H9 (cell line): ENCODE measurements around the gene INPP5A. TPM values are rescaled to one million over a fixed set of nuclear protein-coding genes. Genes with fewer than 3 reads are reported as not detected.

Experiments
- DNase-seq: peaks from one replicate; pipeline ENCODE4 v3.0.0-alpha.2; 2017
- H2AFZ ChIP-seq: one replicate; pipeline ENCODE4 v1.6.1; 2013; ENCODE audit warnings: mild to moderate bottlenecking, low read length, control low read depth, moderate library complexity
- H2AK5ac ChIP-seq: 2 replicates; pipeline ENCODE4 v1.6.1; 2013; ENCODE audit warnings: low read length, control low read depth, mixed read lengths; ENCODE audit not compliant: insufficient read length
- H2BK120ac ChIP-seq: one replicate; pipeline ENCODE4 v1.6.1; 2013; ENCODE audit warnings: low read depth, mild to moderate bottlenecking, low read length, control low read depth, inconsistent platforms; ENCODE audit not compliant: poor library complexity, severe bottlenecking
- H2BK12ac ChIP-seq: 2 replicates; pipeline ENCODE4 v1.6.1; 2013; ENCODE audit warnings: low read length, control low read depth, mixed read lengths, low read depth; ENCODE audit not compliant: insufficient read length
- H2BK15ac ChIP-seq: 2 replicates; pipeline ENCODE4 v1.6.1; 2013; ENCODE audit warnings: low read depth, low read length, control low read depth
- H2BK20ac ChIP-seq: one replicate; pipeline ENCODE4 v1.6.1; 2013; ENCODE audit warnings: low read depth, mild to moderate bottlenecking, low read length, control low read depth, inconsistent platforms; ENCODE audit not compliant: poor library complexity, severe bottlenecking
- H2BK5ac ChIP-seq: 2 replicates; pipeline ENCODE4 v1.6.1; 2013; ENCODE audit warnings: low read length, control low read depth, mixed read lengths; ENCODE audit not compliant: insufficient read length
- H3K14ac ChIP-seq: 2 replicates; pipeline ENCODE4 v1.6.1; 2013; ENCODE audit warnings: low read length, control low read depth; ENCODE audit not compliant: insufficient read depth
- H3K18ac ChIP-seq: 2 replicates; pipeline ENCODE4 v1.6.1; 2013; ENCODE audit warnings: low read depth, mild to moderate bottlenecking, mixed read lengths, low read length, control low read depth; ENCODE audit not compliant: insufficient read length
- H3K23ac ChIP-seq: 2 replicates; pipeline ENCODE4 v1.6.1; 2013; ENCODE audit warnings: low read length, control low read depth, mixed read lengths, low read depth; ENCODE audit not compliant: insufficient read length
- H3K23me2 ChIP-seq: 2 replicates; pipeline ENCODE4 v1.6.1; 2013; ENCODE audit warnings: low read depth, mild to moderate bottlenecking, mixed read lengths, low read length, control low read depth; ENCODE audit not compliant: insufficient read length, poor library complexity, severe bottlenecking
- H3K27ac ChIP-seq: 2 replicates; pipeline ENCODE4 v1.5.1; 2013; ENCODE audit warnings: low read length, control low read depth, mixed read lengths, low read depth; ENCODE audit not compliant: insufficient read length
- H3K27me3 ChIP-seq: 2 replicates; pipeline ENCODE4 v1.6.1; 2013; ENCODE audit warnings: low read length, control low read depth, inconsistent platforms; ENCODE audit not compliant: insufficient read depth
- H3K4ac ChIP-seq: 2 replicates; pipeline ENCODE4 v1.6.1; 2013; ENCODE audit warnings: low read depth, mild to moderate bottlenecking, control low read depth, inconsistent platforms, low read length, moderate library complexity
- H3K4me1 ChIP-seq: 2 replicates; pipeline ENCODE4 v1.6.1; 2013; ENCODE audit warnings: low read length, control low read depth, inconsistent platforms; ENCODE audit not compliant: insufficient read depth
- H3K4me2 ChIP-seq: 2 replicates; pipeline ENCODE4 v1.6.1; 2013; ENCODE audit warnings: low read length, control low read depth, mixed read lengths; ENCODE audit not compliant: insufficient read length, insufficient read depth
- H3K56ac ChIP-seq: 2 replicates; pipeline ENCODE4 v1.6.1; 2013; ENCODE audit warnings: low read depth, mild to moderate bottlenecking, mixed read lengths, low read length, control low read depth; ENCODE audit not compliant: insufficient read length
- H3K79me1 ChIP-seq: 2 replicates; pipeline ENCODE4 v1.6.1; 2013; ENCODE audit warnings: low read depth, mild to moderate bottlenecking, moderate library complexity, low read length, control low read depth, inconsistent platforms; ENCODE audit not compliant: insufficient read depth, poor library complexity, severe bottlenecking
- H3K79me2 ChIP-seq: 2 replicates; pipeline ENCODE4 v1.6.1; 2013; ENCODE audit warnings: low read length, control low read depth, inconsistent platforms; ENCODE audit not compliant: insufficient read depth
- H3K9ac ChIP-seq: 2 replicates; pipeline ENCODE4 v1.6.1; 2013; ENCODE audit warnings: low read length, control low read depth, mixed read lengths; ENCODE audit not compliant: insufficient read length; ENCODE audit errors: extremely low read depth
- H3K9me3 ChIP-seq: one replicate; pipeline ENCODE4 v1.6.1; 2013; ENCODE audit warnings: low read depth, low read length, inconsistent platforms; ENCODE audit not compliant: control insufficient read depth
- H3T11ph ChIP-seq: one replicate; pipeline ENCODE4 v1.6.1; 2013; ENCODE audit warnings: mild to moderate bottlenecking, low read length, control low read depth, inconsistent platforms
- H4K20me1 ChIP-seq: one replicate; pipeline ENCODE4 v1.6.1; 2013; ENCODE audit not compliant: control insufficient read depth, insufficient read length, insufficient read depth
- H4K5ac ChIP-seq: 2 replicates; pipeline ENCODE4 v1.6.1; 2013; ENCODE audit warnings: low read depth, mild to moderate bottlenecking, mixed read lengths, low read length, control low read depth; ENCODE audit not compliant: insufficient read length
- H4K8ac ChIP-seq: replicated peaks from 2 replicates; pipeline ENCODE4 v1.6.1; 2013; ENCODE audit warnings: low read length, control low read depth, mixed read lengths, low read depth; ENCODE audit not compliant: insufficient read length
- H4K91ac ChIP-seq: 2 replicates; pipeline ENCODE4 v1.6.1; 2013; ENCODE audit warnings: low read depth, mild to moderate bottlenecking, moderate library complexity, mixed read lengths, low read length, control low read depth; ENCODE audit not compliant: insufficient read length
- H3K27ac Mint-ChIP-seq, 3 experiments: 2 replicates in 2 of 3; 3 replicates in 1 of 3; pipeline ENCODE4 v1.8.0; 2020 to 2021; ENCODE audit warnings: mixed read lengths in 3 of 3, mild to moderate bottlenecking in 1 of 3, moderate library complexity in 1 of 3
- H3K27me3 Mint-ChIP-seq: 2 replicates; pipeline ENCODE4 v1.8.0; 2021; ENCODE audit warnings: low read depth, mild to moderate bottlenecking, moderate library complexity, mixed read lengths
- H3K36me3 Mint-ChIP-seq, 3 experiments: 2 replicates in 2 of 3; 3 replicates in 1 of 3; pipeline ENCODE4 v1.8.0; 2020 to 2021; ENCODE audit warnings: low read depth in 3 of 3, mixed read lengths in 3 of 3; ENCODE audit not compliant: insufficient read depth in 1 of 3
- H3K4me1 Mint-ChIP-seq, 2 experiments: 2 replicates each; pipeline ENCODE4 v1.8.0; 2020; ENCODE audit warnings: mixed read lengths in 2 of 2
- H3K4me3 Mint-ChIP-seq, 2 experiments: 2 replicates in 1 of 2; 3 replicates in 1 of 2; pipeline ENCODE4 v1.8.0; 2020 to 2021; ENCODE audit warnings: mild to moderate bottlenecking in 2 of 2, mixed read lengths in 2 of 2, moderate library complexity in 1 of 2
- H3K9me3 Mint-ChIP-seq, 2 experiments: 2 replicates in 1 of 2; 3 replicates in 1 of 2; pipeline ENCODE4 v1.8.0; 2020; ENCODE audit warnings: mild to moderate bottlenecking in 2 of 2, mixed read lengths in 2 of 2, moderate library complexity in 1 of 2
- CTCF ChIP-seq: fragments of 200-600 bp; sonication (generic); conservative IDR thresholded peaks from 3 replicates; pipeline ENCODE4 v1.8.0; 2021; ENCODE audit warnings: antibody characterized with exemption, mild to moderate bottlenecking
- WGBS: extraction: QIAGEN DNeasy Blood & Tissue Kit; methylation state at CpG from one replicate; pipeline ENCODE4 v1.1.7; 2013; ENCODE audit warnings: missing lambda C conversion rate, low lambda C conversion rate, mixed read lengths; ENCODE audit not compliant: insufficient read length; ENCODE audit errors: extremely low coverage; 5-methylcytosine and 5-hydroxymethylcytosine counted together
- total RNA-seq: library from RNA; stranded (reverse); gene quantifications from 2 replicates; pipeline ENCODE4 v1.2.1, GENCODE V29; 2021

INPP5A gene
- total RNA-seq, 1 experiment from 2014 or later = 17.7 TPM

DNA sequence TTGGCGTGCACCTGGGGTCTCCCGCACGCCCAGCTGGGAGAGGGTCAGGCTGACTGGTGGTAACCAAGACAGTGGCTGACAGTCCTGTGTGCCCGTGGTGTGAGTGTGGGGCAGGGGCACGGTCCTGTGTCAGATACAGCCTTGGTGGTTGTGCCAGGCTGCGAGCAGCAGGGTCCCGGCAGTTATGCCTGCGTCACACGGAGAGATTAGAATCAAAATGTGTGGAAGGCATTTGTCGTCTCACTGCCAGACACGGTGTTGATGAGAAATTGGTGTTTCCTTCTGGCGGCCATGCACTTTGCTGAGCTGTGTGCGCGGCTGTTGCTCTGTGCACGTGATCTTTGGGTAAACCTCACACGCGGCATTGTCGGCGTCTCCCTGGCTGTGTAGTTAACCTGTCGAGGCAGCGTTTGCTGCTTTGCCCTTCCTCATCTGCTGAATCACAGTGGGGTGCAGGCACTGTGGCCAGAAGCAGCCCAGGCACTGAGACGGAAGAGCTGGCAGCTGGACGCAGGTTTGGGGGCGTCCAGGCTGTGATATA lies 160.7 kb downstream of the INPP5A start:
- Histone ChIP-seq H3K27me3 (no peaks in the 10 kb centered on the region), H3K9ac (no peak overlapping the region), H2AFZ (no peak overlapping the region), H4K8ac (no peak overlapping the region), H3K23me2 (no peaks in the 10 kb centered on the region), H2BK20ac (no peak overlapping the region), H3K4me2 (no peak overlapping the region), H2BK120ac (no peak overlapping the region), H3K27ac (no peak overlapping the region), H3K14ac (no peak overlapping the region), H3K23ac (no peak overlapping the region), H3K4me1 (no peaks in the 10 kb centered on the region), H3K79me2 (no peaks in the 10 kb centered on the region), H3K56ac (no peak overlapping the region), H2BK15ac (no peak overlapping the region), H2AK5ac (no peak overlapping the region), H4K20me1 (no peaks in the 10 kb centered on the region), H3K18ac (no peak overlapping the region), H2BK5ac (no peak overlapping the region), H3K79me1 (no peaks in the 10 kb centered on the region), H4K5ac (no peak overlapping the region), H4K91ac (no peak overlapping the region), H3K4ac (no peak overlapping the region), H3T11ph (no peak overlapping the region), H3K9me3 (no peaks in the 10 kb centered on the region), H2BK12ac (no peak overlapping the region)
- H3K4me3 Mint-ChIP-seq = no peak overlapping the region
- peaks cover 2% of the 10 kb centered on the region; the same call in 1 of the 2 replicates for H3K27me3 Mint-ChIP-seq
- TF ChIP-seq CTCF = no peak
- H3K27ac Mint-ChIP-seq = peak overlapping the region in 2 of 3 experiments; percentile 29 to 90; a peak in 3 of 7 replicates
- H3K36me3 Mint-ChIP-seq = peaks cover 0 to 2% (median 2%) of the 10 kb centered on the region in 3 experiments; a peak in 2 of 7 replicates
- peak; percentile 23 for DNase-seq
- H3K9me3 Mint-ChIP-seq = peaks cover 10 to 20% of the 10 kb centered on the region in 2 experiments; a peak in 4 of 5 replicates
- no CpG with 5 or more reads among the region's 24 CpGs for WGBS
- peaks cover 0 to 3% of the 10 kb centered on the region in 2 experiments; a peak in 1 of 4 replicates for H3K4me1 Mint-ChIP-seq
